WTC11 (cell line): ENCODE results near the gene SHTN1.

Experiments used
- TEAD4 ChIP-seq: sonication (generic); formaldehyde crosslinking; IDR thresholded peaks from 2 replicates; pipeline ENCODE4 v1.8.0; 2022; ENCODE audit warnings: mild to moderate bottlenecking, missing genetic modification reagents
- ZNF416 ChIP-seq: fragments of 250-450 bp; sonication (Bioruptor Pico); IDR thresholded peaks from 2 replicates; pipeline ENCODE4 v1.9.0; 2021; ENCODE audit warnings: mild to moderate bottlenecking, inconsistent platforms
- ZNF423 ChIP-seq: fragments of 250-450 bp; sonication (Bioruptor Pico); IDR thresholded peaks from 2 replicates; pipeline ENCODE4 v2.1.2; 2022; ENCODE audit warnings: mild to moderate bottlenecking, moderate library complexity
- TF ChIP-seq, protein P1 (sequence below): fragments of 200-600 bp; IDR thresholded peaks from 2 replicates; pipeline ENCODE4 v1.8.0; 2022; ENCODE audit warnings: antibody characterized with exemption
- TF ChIP-seq, protein P2 (sequence below): sonication (generic); formaldehyde crosslinking; conservative IDR thresholded peaks from 2 replicates; pipeline ENCODE4 v1.8.1; 2023; ENCODE audit warnings: mild to moderate bottlenecking, low read depth, missing genetic modification reagents, moderate library complexity

DNA sequence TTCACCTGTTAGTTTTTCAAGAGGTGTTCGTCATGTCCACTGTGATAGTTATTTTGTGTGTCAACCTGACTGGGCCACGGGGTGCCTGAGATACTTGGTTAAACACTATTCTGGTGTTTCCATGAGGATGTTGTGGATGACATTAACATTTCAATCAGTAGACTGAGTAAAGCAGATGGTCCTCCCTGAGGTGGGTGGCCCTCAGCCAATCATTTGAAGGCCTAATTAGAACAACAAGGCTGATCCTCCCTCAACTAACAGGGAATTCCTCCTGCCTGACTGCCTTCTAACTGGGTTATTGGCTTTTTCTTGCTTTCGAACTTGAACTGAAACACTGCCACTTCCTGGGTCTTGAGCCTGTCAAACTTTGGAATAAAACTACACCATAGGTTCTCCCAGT, 79.9 kb downstream of the SHTN1 start:
- TF ChIP-seq, protein P1, sequence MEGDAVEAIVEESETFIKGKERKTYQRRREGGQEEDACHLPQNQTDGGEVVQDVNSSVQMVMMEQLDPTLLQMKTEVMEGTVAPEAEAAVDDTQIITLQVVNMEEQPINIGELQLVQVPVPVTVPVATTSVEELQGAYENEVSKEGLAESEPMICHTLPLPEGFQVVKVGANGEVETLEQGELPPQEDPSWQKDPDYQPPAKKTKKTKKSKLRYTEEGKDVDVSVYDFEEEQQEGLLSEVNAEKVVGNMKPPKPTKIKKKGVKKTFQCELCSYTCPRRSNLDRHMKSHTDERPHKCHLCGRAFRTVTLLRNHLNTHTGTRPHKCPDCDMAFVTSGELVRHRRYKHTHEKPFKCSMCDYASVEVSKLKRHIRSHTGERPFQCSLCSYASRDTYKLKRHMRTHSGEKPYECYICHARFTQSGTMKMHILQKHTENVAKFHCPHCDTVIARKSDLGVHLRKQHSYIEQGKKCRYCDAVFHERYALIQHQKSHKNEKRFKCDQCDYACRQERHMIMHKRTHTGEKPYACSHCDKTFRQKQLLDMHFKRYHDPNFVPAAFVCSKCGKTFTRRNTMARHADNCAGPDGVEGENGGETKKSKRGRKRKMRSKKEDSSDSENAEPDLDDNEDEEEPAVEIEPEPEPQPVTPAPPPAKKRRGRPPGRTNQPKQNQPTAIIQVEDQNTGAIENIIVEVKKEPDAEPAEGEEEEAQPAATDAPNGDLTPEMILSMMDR: no peak
- no peak for TF ChIP-seq ZNF423 (CRISPR knock-in tag)
- TF ChIP-seq, protein P2, sequence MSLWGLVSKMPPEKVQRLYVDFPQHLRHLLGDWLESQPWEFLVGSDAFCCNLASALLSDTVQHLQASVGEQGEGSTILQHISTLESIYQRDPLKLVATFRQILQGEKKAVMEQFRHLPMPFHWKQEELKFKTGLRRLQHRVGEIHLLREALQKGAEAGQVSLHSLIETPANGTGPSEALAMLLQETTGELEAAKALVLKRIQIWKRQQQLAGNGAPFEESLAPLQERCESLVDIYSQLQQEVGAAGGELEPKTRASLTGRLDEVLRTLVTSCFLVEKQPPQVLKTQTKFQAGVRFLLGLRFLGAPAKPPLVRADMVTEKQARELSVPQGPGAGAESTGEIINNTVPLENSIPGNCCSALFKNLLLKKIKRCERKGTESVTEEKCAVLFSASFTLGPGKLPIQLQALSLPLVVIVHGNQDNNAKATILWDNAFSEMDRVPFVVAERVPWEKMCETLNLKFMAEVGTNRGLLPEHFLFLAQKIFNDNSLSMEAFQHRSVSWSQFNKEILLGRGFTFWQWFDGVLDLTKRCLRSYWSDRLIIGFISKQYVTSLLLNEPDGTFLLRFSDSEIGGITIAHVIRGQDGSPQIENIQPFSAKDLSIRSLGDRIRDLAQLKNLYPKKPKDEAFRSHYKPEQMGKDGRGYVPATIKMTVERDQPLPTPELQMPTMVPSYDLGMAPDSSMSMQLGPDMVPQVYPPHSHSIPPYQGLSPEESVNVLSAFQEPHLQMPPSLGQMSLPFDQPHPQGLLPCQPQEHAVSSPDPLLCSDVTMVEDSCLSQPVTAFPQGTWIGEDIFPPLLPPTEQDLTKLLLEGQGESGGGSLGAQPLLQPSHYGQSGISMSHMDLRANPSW (CRISPR knock-in tag): no peak
- TF ChIP-seq ZNF416 (CRISPR knock-in tag): no peak
- no peak for TF ChIP-seq TEAD4 (CRISPR knock-in tag)
